GM21529 (cell line): ENCODE data around the gene APOBEC3H.
A peak's percentile ranks its signal among the peaks of the same experiment; 100 is the strongest.

Experiments
- ATAC-seq: cut with Tn5 transposase; IDR thresholded peaks from one replicate; pipeline ENCODE4 v1.9.1; 2021; ENCODE audit not compliant: unreplicated experiment

Gene APOBEC3H

GRCh38 chr22:39134366-39135091 is 37.5 kb downstream of the APOBEC3H start:
- no peak for ATAC-seq

GRCh38 chr22:39135092-39135896 is 38.2 kb downstream of the APOBEC3H start:
- no peak for ATAC-seq

- no peak for ATAC-seq
Observed at GRCh38 chr22:39136317-39136716, 39.3 kb downstream of the APOBEC3H start.

GRCh38 chr22:39138357-39138997 is 41.4 kb downstream of the APOBEC3H start:
- no peak for ATAC-seq

GRCh38 chr22:39139933-39140332 is 42.9 kb downstream of the APOBEC3H start:
- no peak for ATAC-seq

GRCh38 chr22:39142088-39142680 is 45.1 kb downstream of the APOBEC3H start:
- ATAC-seq, result no peak

- peak; percentile 24 for ATAC-seq
Observed at GRCh38 chr22:39144101-39144767, 47.2 kb downstream of the APOBEC3H start.

GRCh38 chr22:39146256-39147101 is 49.4 kb downstream of the APOBEC3H start:
- no peak for ATAC-seq

- ATAC-seq, result no peak
Observed at GRCh38 chr22:39147335-39148025, 50.4 kb downstream of the APOBEC3H start.

- ATAC-seq, result no peak
Observed at GRCh38 chr22:39148026-39148726, 51.1 kb downstream of the APOBEC3H start.

GRCh38 chr22:39148727-39149535 is 51.9 kb downstream of the APOBEC3H start:
- ATAC-seq, result no peak

- no peak for ATAC-seq
Observed at GRCh38 chr22:39149915-39150847, 53.1 kb downstream of the APOBEC3H start.

- ATAC-seq, result no peak
Observed at GRCh38 chr22:39150848-39151215, 53.8 kb downstream of the APOBEC3H start.

GRCh38 chr22:39151329-39151975 is 54.4 kb downstream of the APOBEC3H start:
- no peak for ATAC-seq

GRCh38 chr22:39152024-39152510 is 55.0 kb downstream of the APOBEC3H start:
- no peak for ATAC-seq

- ATAC-seq, result peak; percentile 71
Observed at GRCh38 chr22:39152511-39153219, 55.6 kb downstream of the APOBEC3H start, which contains the start of gene CBX7. Gene CBX7, minus strand, starts transcription at chr22:39152680. Its CDS starts 236 bp downstream, at chr22:39152444.
